Measurements from ENCODE around the gene KCNH6. TPM values are rescaled to one million over a fixed set of nuclear protein-coding genes. Genes with fewer than 3 reads are reported as not detected.

Gene KCNH6
- polyA plus RNA-seq, 1 of the 3 experiments (the other 2 are of a cell fraction): 0.15 TPM

- peaks cover 93% of the 10 kb centered on the region for H4K20me1 ChIP-seq (ENCODE audit: insufficient read depth)
- no peaks in the 10 kb centered on the region for H3K9me3 ChIP-seq
- no peak overlapping the region for H3K9ac ChIP-seq
- peaks cover 19% of the 10 kb centered on the region for H3F3A ChIP-seq (replicated peaks; ENCODE audit: insufficient read depth)
- H3K4me2 ChIP-seq: no peak overlapping the region
- H3K79me2 ChIP-seq (ENCODE audit: insufficient read depth): peaks cover 98% of the 10 kb centered on the region
- no peaks in the 10 kb centered on the region for H3K27me3 ChIP-seq (ENCODE audit: insufficient read depth)
- H3K4me1 ChIP-seq (ENCODE audit: control insufficient read depth in 1 of 2, insufficient read depth in 2 of 2, low read depth in 1 of 2, low read length in 1 of 2): peaks cover 3 to 11% of the 10 kb centered on the region in 2 experiments; a peak in 3 of 4 replicates
- H3K36me3 ChIP-seq (replicated peaks in 1 of 2; ENCODE audit: control insufficient read depth in 1 of 2, insufficient read depth in 2 of 2, low read length in 1 of 2): peaks cover 0 to 4% of the 10 kb centered on the region in 2 experiments
- H3K27ac ChIP-seq (ENCODE audit: low read depth in 2 of 2, low read length in 1 of 2): no peak overlapping the region
- no peaks in the 10 kb centered on the region for H3K9me2 ChIP-seq
- ChIA-PET POLR2A (no interaction called here), CTCF (interaction anchor here (1.3 to 3.2 kb wide), 3 partner anchors 37 to 141 kb away, joined by 3 to 23 read pairs (median 16); no protein-coding TSS in a partner anchor)
- H3K4me3 ChIP-seq (ENCODE audit: low read depth in 2 of 2, low read length in 1 of 2): no peak overlapping the region
- TF ChIP-seq CHD2 (IDR thresholded peaks at IDR 0.05; ENCODE audit: low read length, partially characterized antibody): no peak
- no peak for TF ChIP-seq EP300 (IDR thresholded peaks at IDR 0.05; ENCODE audit: borderline replicate concordance in 1 of 2, low read depth in 1 of 2, low read length in 1 of 2)
- no peak for TF ChIP-seq IRF3 (IDR thresholded peaks at IDR 0.05; ENCODE audit: low read depth, low read length)
- no peak for TF ChIP-seq ZBTB33 (IDR thresholded peaks at IDR 0.05; ENCODE audit: borderline replicate concordance, low read depth)
- no peak for TF ChIP-seq TAF1 (IDR thresholded peaks at IDR 0.05; ENCODE audit: borderline replicate concordance, low read depth, low read length)
- TF ChIP-seq GATA2 (CRISPR knock-in tag; IDR thresholded peaks at IDR 0.05): no peak
- no peak for TF ChIP-seq NFIC (IDR thresholded peaks at IDR 0.05; ENCODE audit: borderline replicate concordance)
- no peak for TF ChIP-seq CTCF (IDR thresholded peaks at IDR 0.05)
- no peak for TF ChIP-seq SMC3 (IDR thresholded peaks at IDR 0.05; ENCODE audit: low read depth, low read length)
- WGBS (ENCODE audit: low lambda C conversion rate): 93% methylated on average over 1 of the region's 1 CpG
- no peak for DNase-seq
- H2AFZ ChIP-seq (ENCODE audit: low read depth): no peak overlapping the region
Measured at GRCh38 chr17:63567229-63567628, 44.1 kb downstream of the KCNH6 start.

GRCh38 chr17:63568563-63568962 is 45.4 kb downstream of the KCNH6 start:
- 83% methylated on average over 8 of the region's 8 CpGs for WGBS (ENCODE audit: low lambda C conversion rate)
- Histone ChIP-seq H3K4me2 (no peak overlapping the region), H3K36me3 (replicated peaks in 1 of 2; ENCODE audit: control insufficient read depth in 1 of 2, insufficient read depth in 2 of 2, low read length in 1 of 2) (peaks cover 0 to 4% of the 10 kb centered on the region in 2 experiments), H3K9ac (no peak overlapping the region), H3K79me2 (ENCODE audit: insufficient read depth) (peaks cover 99% of the 10 kb centered on the region), H3K27me3 (ENCODE audit: insufficient read depth) (no peaks in the 10 kb centered on the region), H3K27ac (ENCODE audit: low read depth in 2 of 2, low read length in 1 of 2) (no peak overlapping the region), H3F3A (replicated peaks; ENCODE audit: insufficient read depth) (peaks cover 23% of the 10 kb centered on the region), H4K20me1 (ENCODE audit: insufficient read depth) (peaks cover 96% of the 10 kb centered on the region), H3K4me3 (ENCODE audit: low read depth in 2 of 2, low read length in 1 of 2) (no peak overlapping the region), H2AFZ (ENCODE audit: low read depth) (no peak overlapping the region), H3K9me2 (no peaks in the 10 kb centered on the region), H3K9me3 (no peaks in the 10 kb centered on the region), H3K4me1 (ENCODE audit: control insufficient read depth in 1 of 2, insufficient read depth in 2 of 2, low read depth in 1 of 2, low read length in 1 of 2) (peaks cover 3 to 12% of the 10 kb centered on the region in 2 experiments; a peak in 3 of 4 replicates)
- CTCF ChIA-PET: interaction anchor here (0.9 to 3.2 kb wide), 11 partner anchors 8 to 143 kb away, joined by 3 to 23 read pairs (median 4); partner anchors contain the start of gene DCAF7
- TF ChIP-seq GABPA (IDR thresholded peaks at IDR 0.05; ENCODE audit: low read depth) (no peak), YY1 (IDR thresholded peaks at IDR 0.05; ENCODE audit: low read depth) (no peak), GATA2 (CRISPR knock-in tag; IDR thresholded peaks at IDR 0.05) (no peak), FOXJ3 (CRISPR knock-in tag; IDR thresholded peaks at IDR 0.05) (no peak), MXI1 (IDR thresholded peaks at IDR 0.05; ENCODE audit: low read depth, low read length) (no peak), RCOR1 (IDR thresholded peaks at IDR 0.05; ENCODE audit: low read length) (no peak), ZBTB33 (IDR thresholded peaks at IDR 0.05; ENCODE audit: borderline replicate concordance, low read depth) (no peak), SIN3A (IDR thresholded peaks at IDR 0.05; ENCODE audit: borderline replicate concordance, low read depth, low read length) (no peak), EP300 (IDR thresholded peaks at IDR 0.05; ENCODE audit: borderline replicate concordance in 1 of 2, low read depth in 1 of 2, low read length in 1 of 2) (no peak), RFX5 (IDR thresholded peaks at IDR 0.05; ENCODE audit: low read length) (no peak), TAF1 (IDR thresholded peaks at IDR 0.05; ENCODE audit: borderline replicate concordance, low read depth, low read length) (no peak)
- DNase-seq: no peak
- POLR2A ChIA-PET: interaction anchor here (1.6 kb wide), 1 partner anchor 126 kb away, joined by 3 read pairs; no protein-coding TSS in a partner anchor

All from SK-N-SH (cell line).